Measurements from ENCODE around the gene IMMP2L.

GRCh38 chr7:110944448-110944847 lies 617.8 kb downstream of the IMMP2L start:
- no peak for TF ChIP-seq CTCF (conservative IDR thresholded peaks at IDR 0.05; ENCODE audit: low read depth, low read length)
- no peak for TF ChIP-seq EZH2 (IDR thresholded peaks at IDR 0.05; ENCODE audit: low read length, unreplicated experiment)
